H9 (cell line): Measurements from ENCODE around the gene ECHDC1. TPM values are rescaled to one million over a fixed set of nuclear protein-coding genes. Genes with fewer than 3 reads are reported as not detected.

Source experiments
- DNase-seq: peaks from one replicate; pipeline ENCODE4 v3.0.0-alpha.2; 2017
- H2AFZ ChIP-seq: one replicate; pipeline ENCODE4 v1.6.1; 2013; ENCODE audit warnings: mild to moderate bottlenecking, low read length, control low read depth, moderate library complexity
- H2AK5ac ChIP-seq: 2 replicates; pipeline ENCODE4 v1.6.1; 2013; ENCODE audit warnings: low read length, control low read depth, mixed read lengths; ENCODE audit not compliant: insufficient read length
- H2BK120ac ChIP-seq: one replicate; pipeline ENCODE4 v1.6.1; 2013; ENCODE audit warnings: low read depth, mild to moderate bottlenecking, low read length, control low read depth, inconsistent platforms; ENCODE audit not compliant: poor library complexity, severe bottlenecking
- H2BK12ac ChIP-seq: 2 replicates; pipeline ENCODE4 v1.6.1; 2013; ENCODE audit warnings: low read length, control low read depth, mixed read lengths, low read depth; ENCODE audit not compliant: insufficient read length
- H2BK15ac ChIP-seq: 2 replicates; pipeline ENCODE4 v1.6.1; 2013; ENCODE audit warnings: low read depth, low read length, control low read depth
- H2BK20ac ChIP-seq: one replicate; pipeline ENCODE4 v1.6.1; 2013; ENCODE audit warnings: low read depth, mild to moderate bottlenecking, low read length, control low read depth, inconsistent platforms; ENCODE audit not compliant: poor library complexity, severe bottlenecking
- H2BK5ac ChIP-seq: 2 replicates; pipeline ENCODE4 v1.6.1; 2013; ENCODE audit warnings: low read length, control low read depth, mixed read lengths; ENCODE audit not compliant: insufficient read length
- H3K14ac ChIP-seq: 2 replicates; pipeline ENCODE4 v1.6.1; 2013; ENCODE audit warnings: low read length, control low read depth; ENCODE audit not compliant: insufficient read depth
- H3K18ac ChIP-seq: 2 replicates; pipeline ENCODE4 v1.6.1; 2013; ENCODE audit warnings: low read depth, mild to moderate bottlenecking, mixed read lengths, low read length, control low read depth; ENCODE audit not compliant: insufficient read length
- H3K23ac ChIP-seq: 2 replicates; pipeline ENCODE4 v1.6.1; 2013; ENCODE audit warnings: low read length, control low read depth, mixed read lengths, low read depth; ENCODE audit not compliant: insufficient read length
- H3K23me2 ChIP-seq: 2 replicates; pipeline ENCODE4 v1.6.1; 2013; ENCODE audit warnings: low read depth, mild to moderate bottlenecking, mixed read lengths, low read length, control low read depth; ENCODE audit not compliant: insufficient read length, poor library complexity, severe bottlenecking
- H3K27ac ChIP-seq: 2 replicates; pipeline ENCODE4 v1.5.1; 2013; ENCODE audit warnings: low read length, control low read depth, mixed read lengths, low read depth; ENCODE audit not compliant: insufficient read length
- H3K27me3 ChIP-seq: 2 replicates; pipeline ENCODE4 v1.6.1; 2013; ENCODE audit warnings: low read length, control low read depth, inconsistent platforms; ENCODE audit not compliant: insufficient read depth
- H3K4ac ChIP-seq: 2 replicates; pipeline ENCODE4 v1.6.1; 2013; ENCODE audit warnings: low read depth, mild to moderate bottlenecking, control low read depth, inconsistent platforms, low read length, moderate library complexity
- H3K4me1 ChIP-seq: 2 replicates; pipeline ENCODE4 v1.6.1; 2013; ENCODE audit warnings: low read length, control low read depth, inconsistent platforms; ENCODE audit not compliant: insufficient read depth
- H3K4me2 ChIP-seq: 2 replicates; pipeline ENCODE4 v1.6.1; 2013; ENCODE audit warnings: low read length, control low read depth, mixed read lengths; ENCODE audit not compliant: insufficient read length, insufficient read depth
- H3K56ac ChIP-seq: 2 replicates; pipeline ENCODE4 v1.6.1; 2013; ENCODE audit warnings: low read depth, mild to moderate bottlenecking, mixed read lengths, low read length, control low read depth; ENCODE audit not compliant: insufficient read length
- H3K79me1 ChIP-seq: 2 replicates; pipeline ENCODE4 v1.6.1; 2013; ENCODE audit warnings: low read depth, mild to moderate bottlenecking, moderate library complexity, low read length, control low read depth, inconsistent platforms; ENCODE audit not compliant: insufficient read depth, poor library complexity, severe bottlenecking
- H3K79me2 ChIP-seq: 2 replicates; pipeline ENCODE4 v1.6.1; 2013; ENCODE audit warnings: low read length, control low read depth, inconsistent platforms; ENCODE audit not compliant: insufficient read depth
- H3K9ac ChIP-seq: 2 replicates; pipeline ENCODE4 v1.6.1; 2013; ENCODE audit warnings: low read length, control low read depth, mixed read lengths; ENCODE audit not compliant: insufficient read length; ENCODE audit errors: extremely low read depth
- H3K9me3 ChIP-seq: one replicate; pipeline ENCODE4 v1.6.1; 2013; ENCODE audit warnings: low read depth, low read length, inconsistent platforms; ENCODE audit not compliant: control insufficient read depth
- H3T11ph ChIP-seq: one replicate; pipeline ENCODE4 v1.6.1; 2013; ENCODE audit warnings: mild to moderate bottlenecking, low read length, control low read depth, inconsistent platforms
- H4K20me1 ChIP-seq: one replicate; pipeline ENCODE4 v1.6.1; 2013; ENCODE audit not compliant: control insufficient read depth, insufficient read length, insufficient read depth
- H4K5ac ChIP-seq: 2 replicates; pipeline ENCODE4 v1.6.1; 2013; ENCODE audit warnings: low read depth, mild to moderate bottlenecking, mixed read lengths, low read length, control low read depth; ENCODE audit not compliant: insufficient read length
- H4K8ac ChIP-seq: replicated peaks from 2 replicates; pipeline ENCODE4 v1.6.1; 2013; ENCODE audit warnings: low read length, control low read depth, mixed read lengths, low read depth; ENCODE audit not compliant: insufficient read length
- H4K91ac ChIP-seq: 2 replicates; pipeline ENCODE4 v1.6.1; 2013; ENCODE audit warnings: low read depth, mild to moderate bottlenecking, moderate library complexity, mixed read lengths, low read length, control low read depth; ENCODE audit not compliant: insufficient read length
- H3K27ac Mint-ChIP-seq, 3 experiments: 2 replicates in 2 of 3; 3 replicates in 1 of 3; pipeline ENCODE4 v1.8.0; 2020 to 2021; ENCODE audit warnings: mixed read lengths in 3 of 3, mild to moderate bottlenecking in 1 of 3, moderate library complexity in 1 of 3
- H3K27me3 Mint-ChIP-seq: 2 replicates; pipeline ENCODE4 v1.8.0; 2021; ENCODE audit warnings: low read depth, mild to moderate bottlenecking, moderate library complexity, mixed read lengths
- H3K36me3 Mint-ChIP-seq, 3 experiments: 2 replicates in 2 of 3; 3 replicates in 1 of 3; pipeline ENCODE4 v1.8.0; 2020 to 2021; ENCODE audit warnings: low read depth in 3 of 3, mixed read lengths in 3 of 3; ENCODE audit not compliant: insufficient read depth in 1 of 3
- H3K4me1 Mint-ChIP-seq, 2 experiments: 2 replicates each; pipeline ENCODE4 v1.8.0; 2020; ENCODE audit warnings: mixed read lengths in 2 of 2
- H3K4me3 Mint-ChIP-seq, 2 experiments: 2 replicates in 1 of 2; 3 replicates in 1 of 2; pipeline ENCODE4 v1.8.0; 2020 to 2021; ENCODE audit warnings: mild to moderate bottlenecking in 2 of 2, mixed read lengths in 2 of 2, moderate library complexity in 1 of 2
- H3K9me3 Mint-ChIP-seq, 2 experiments: 2 replicates in 1 of 2; 3 replicates in 1 of 2; pipeline ENCODE4 v1.8.0; 2020; ENCODE audit warnings: mild to moderate bottlenecking in 2 of 2, mixed read lengths in 2 of 2, moderate library complexity in 1 of 2
- CTCF ChIP-seq: fragments of 200-600 bp; sonication (generic); conservative IDR thresholded peaks from 3 replicates; pipeline ENCODE4 v1.8.0; 2021; ENCODE audit warnings: antibody characterized with exemption, mild to moderate bottlenecking
- WGBS: extraction: QIAGEN DNeasy Blood & Tissue Kit; methylation state at CpG from one replicate; pipeline ENCODE4 v1.1.7; 2013; ENCODE audit warnings: missing lambda C conversion rate, low lambda C conversion rate, mixed read lengths; ENCODE audit not compliant: insufficient read length; ENCODE audit errors: extremely low coverage; 5-methylcytosine and 5-hydroxymethylcytosine counted together
- total RNA-seq: library from RNA; stranded (reverse); gene quantifications from 2 replicates; pipeline ENCODE4 v1.2.1, GENCODE V29; 2021

The ECHDC1 gene
- total RNA-seq, 1 experiment from 2014 or later = 47.8 TPM

DNA sequence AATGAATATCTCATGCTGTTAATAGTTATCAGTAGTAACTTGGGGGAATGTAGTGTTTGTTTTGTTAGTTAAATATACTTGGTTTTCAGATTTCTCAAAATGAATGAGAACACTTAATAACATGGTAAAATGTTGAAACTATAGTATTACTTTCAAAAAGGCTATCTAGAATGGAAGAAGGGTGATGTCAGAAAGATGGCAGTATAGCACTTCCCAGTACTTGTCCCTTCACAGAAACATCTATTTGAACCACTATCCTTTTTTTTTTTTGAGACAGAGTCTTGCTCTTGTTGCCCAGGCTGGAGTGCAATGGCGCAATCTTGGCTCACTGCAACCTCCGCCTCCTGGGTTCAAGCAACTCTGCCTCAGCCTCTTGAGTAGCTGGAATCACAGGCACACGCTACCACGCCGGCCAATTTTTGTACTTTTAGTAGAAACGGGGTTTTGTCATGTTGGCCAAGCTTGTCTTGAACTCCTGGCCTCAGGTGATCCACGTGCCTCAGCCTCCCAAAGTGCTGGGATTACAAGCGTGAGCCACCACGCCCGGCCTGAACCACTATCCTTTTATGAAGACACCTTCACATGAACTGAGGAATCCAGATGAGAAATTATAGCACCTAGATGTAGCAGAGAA is 4.7 kb upstream of the ECHDC1 start:
- Histone ChIP-seq H2BK120ac (no peak overlapping the region), H3K18ac (no peak overlapping the region), H3K79me2 (peaks cover 2% of the 10 kb centered on the region; the same call in 1 of the 2 replicates), H2BK15ac (no peak overlapping the region), H3K56ac (no peak overlapping the region), H2AK5ac (no peak overlapping the region), H3K14ac (no peak overlapping the region), H3T11ph (no peak overlapping the region), H3K27me3 (no peaks in the 10 kb centered on the region), H3K4me2 (no peak overlapping the region), H3K23me2 (peaks cover 12% of the 10 kb centered on the region), H4K20me1 (no peaks in the 10 kb centered on the region), H3K23ac (no peak overlapping the region), H2BK12ac (no peak overlapping the region), H3K9me3 (no peaks in the 10 kb centered on the region), H3K4me1 (peaks cover 2% of the 10 kb centered on the region; the same call in 1 of the 2 replicates), H2BK20ac (no peak overlapping the region), H3K4ac (no peak overlapping the region), H3K27ac (no peak overlapping the region), H2AFZ (no peak overlapping the region), H4K8ac (no peak overlapping the region), H4K5ac (no peak overlapping the region), H3K9ac (no peak overlapping the region), H4K91ac (no peak overlapping the region), H2BK5ac (no peak overlapping the region), H3K79me1 (no peaks in the 10 kb centered on the region)
- no peak for TF ChIP-seq CTCF
- H3K27me3 Mint-ChIP-seq = no peaks in the 10 kb centered on the region
- no peak for DNase-seq
- peak overlapping the region in 1 of 3 experiments; percentile 17; a peak in 1 of 7 replicates for H3K27ac Mint-ChIP-seq
- no peak overlapping the region for H3K4me3 Mint-ChIP-seq
- peaks cover 10 to 30% of the 10 kb centered on the region in 2 experiments for H3K9me3 Mint-ChIP-seq
- peaks cover 12 to 17% of the 10 kb centered on the region in 2 experiments for H3K4me1 Mint-ChIP-seq
- peaks cover 10 to 35% (median 14%) of the 10 kb centered on the region in 3 experiments; a peak in 6 of 7 replicates for H3K36me3 Mint-ChIP-seq
- WGBS = no CpG with 5 or more reads among the region's 10 CpGs
